HG03280 (cell line): ENCODE data around the gene IL17D.
"Not testable (repeated sequence)": the region's sequence is repeated elsewhere in the genome, so short reads cannot be mapped to it uniquely, and the experiment has no call there.

Source experiments
- ATAC-seq: cut with Tn5 transposase; IDR thresholded peaks from one replicate; pipeline ENCODE4 v1.9.1; 2021; ENCODE audit warnings: mild to moderate bottlenecking, moderate library complexity; ENCODE audit not compliant: unreplicated experiment

The IL17D gene

DNA sequence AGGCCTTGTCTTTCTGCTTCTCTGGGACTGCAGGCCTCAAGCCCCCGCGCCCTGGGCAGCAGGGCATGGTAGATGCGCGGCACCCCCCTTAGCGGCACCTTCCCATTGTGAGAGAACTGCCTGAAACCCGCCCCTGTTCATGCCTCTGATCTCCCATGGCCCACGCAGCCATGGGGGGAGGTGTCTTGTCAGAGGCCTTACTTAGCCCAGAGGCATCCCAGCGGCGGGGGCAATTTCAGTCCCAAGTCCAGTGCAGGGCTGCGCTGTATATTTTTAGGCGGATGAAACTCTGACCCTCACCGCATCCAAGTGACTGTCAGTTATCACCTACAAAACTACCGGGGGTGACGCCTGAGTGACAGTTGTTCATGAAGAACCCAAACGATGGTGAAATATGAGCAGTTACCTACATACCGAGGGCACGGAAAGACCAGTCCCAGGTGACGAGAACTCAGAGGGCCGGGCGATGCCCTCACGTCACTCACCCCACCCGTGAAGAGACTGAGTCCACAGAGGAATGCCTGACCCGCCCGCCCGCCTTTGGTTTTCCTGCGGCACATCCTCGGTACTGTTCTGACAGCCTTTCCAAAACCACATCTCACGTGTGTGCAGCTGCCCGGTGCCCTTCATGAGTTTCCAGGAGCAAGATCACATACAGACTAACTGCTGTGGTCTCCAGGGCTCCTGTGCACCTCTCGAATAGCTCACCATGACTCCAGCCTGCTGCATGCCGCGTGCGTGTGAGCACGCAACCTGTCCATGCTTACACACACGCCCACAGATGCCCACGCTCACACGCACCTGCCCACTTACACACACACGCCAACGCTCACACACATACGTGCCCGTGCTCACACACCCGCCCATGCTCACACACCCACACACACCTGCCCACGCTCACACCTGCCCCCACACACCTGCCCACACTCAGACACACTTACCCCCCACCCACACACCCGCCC, 14.4 kb downstream of the IL17D start:
- ATAC-seq, result no peak

DNA sequence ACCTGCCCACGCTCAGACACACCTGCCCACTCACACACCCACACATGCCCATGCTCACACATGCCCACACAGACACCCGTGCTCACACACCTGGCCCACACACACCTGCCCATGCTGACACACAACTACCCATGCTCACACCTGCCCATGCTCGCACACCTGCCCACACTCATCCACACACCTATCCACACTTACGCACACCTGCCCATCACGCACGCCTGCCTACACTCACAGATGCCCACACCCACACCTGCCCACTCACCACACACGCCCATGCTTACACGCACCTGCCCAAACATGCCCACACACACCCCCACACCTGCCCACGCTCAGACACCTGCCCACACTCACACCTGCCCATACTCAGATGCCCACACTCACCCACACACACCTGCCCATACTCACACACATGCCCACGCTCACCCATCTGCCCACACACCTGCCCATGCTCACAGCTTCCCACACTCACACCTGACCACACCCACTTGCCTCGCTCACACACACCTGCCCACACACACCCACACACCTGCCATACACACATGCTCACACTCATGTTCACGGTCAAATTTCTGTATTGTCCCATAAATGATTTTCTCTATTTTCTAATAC, 15.6 kb downstream of the IL17D start:
- no peak for ATAC-seq

DNA sequence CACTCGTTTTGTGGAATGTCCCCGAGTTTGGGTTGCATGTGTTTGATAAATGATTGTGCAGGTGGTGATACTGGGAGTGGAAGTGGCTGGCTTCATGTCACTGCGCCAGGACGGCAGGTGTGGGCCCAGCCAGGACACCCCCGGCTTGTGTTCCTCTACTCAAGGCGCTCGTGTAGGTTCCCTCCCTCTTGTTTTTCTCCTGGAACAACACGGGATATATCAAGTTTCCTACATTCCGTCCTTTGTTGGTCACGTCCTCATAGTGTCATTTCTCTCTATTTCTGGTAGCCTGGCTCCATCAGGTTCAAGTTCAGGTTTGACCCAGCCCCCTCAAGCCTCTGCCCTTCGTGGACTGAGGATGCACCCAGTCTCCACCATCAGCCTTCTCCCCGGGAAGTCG, 16.3 kb downstream of the IL17D start:
- no peak for ATAC-seq

DNA sequence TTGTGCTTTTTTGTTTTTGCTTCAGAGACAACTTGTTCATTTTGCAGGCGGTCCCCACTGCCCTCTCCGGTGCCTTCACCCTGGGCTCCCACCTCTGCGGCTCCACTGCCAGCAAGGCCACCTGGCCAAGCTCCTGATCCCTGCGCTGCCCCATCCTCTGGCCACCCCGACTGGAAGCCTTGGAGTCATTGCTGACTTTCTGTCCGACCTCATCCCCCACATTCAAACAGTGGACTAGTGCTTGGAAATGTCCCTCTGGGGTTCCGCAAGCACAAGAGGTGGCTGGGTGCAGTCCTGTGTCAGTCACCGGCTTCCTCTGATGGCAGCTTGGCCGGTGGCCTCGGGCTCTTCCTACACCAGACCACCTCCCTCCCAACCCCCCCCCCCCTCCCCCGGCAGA, 17.0 kb downstream of the IL17D start:
- no peak for ATAC-seq

DNA sequence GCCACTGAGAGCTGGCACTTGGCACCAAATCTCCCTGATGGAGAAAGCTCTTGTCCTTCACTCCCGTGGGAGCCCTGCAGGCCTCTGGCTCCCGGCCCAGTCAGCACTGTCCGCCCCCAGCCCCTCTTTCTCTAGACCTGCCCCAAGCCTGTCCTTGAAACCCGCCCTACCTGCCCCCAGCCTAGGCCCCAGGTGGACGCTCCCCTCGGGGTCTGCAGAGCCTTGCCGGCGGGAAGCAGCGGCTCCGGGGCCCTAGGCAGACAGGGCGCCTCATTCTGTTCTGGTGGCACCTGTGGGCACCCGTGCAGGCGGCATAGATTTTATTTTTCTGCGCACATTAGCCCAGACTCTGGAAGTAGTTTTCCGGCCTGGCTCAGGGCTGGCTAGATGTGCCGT, 17.6 kb downstream of the IL17D start:
- no peak for ATAC-seq

DNA sequence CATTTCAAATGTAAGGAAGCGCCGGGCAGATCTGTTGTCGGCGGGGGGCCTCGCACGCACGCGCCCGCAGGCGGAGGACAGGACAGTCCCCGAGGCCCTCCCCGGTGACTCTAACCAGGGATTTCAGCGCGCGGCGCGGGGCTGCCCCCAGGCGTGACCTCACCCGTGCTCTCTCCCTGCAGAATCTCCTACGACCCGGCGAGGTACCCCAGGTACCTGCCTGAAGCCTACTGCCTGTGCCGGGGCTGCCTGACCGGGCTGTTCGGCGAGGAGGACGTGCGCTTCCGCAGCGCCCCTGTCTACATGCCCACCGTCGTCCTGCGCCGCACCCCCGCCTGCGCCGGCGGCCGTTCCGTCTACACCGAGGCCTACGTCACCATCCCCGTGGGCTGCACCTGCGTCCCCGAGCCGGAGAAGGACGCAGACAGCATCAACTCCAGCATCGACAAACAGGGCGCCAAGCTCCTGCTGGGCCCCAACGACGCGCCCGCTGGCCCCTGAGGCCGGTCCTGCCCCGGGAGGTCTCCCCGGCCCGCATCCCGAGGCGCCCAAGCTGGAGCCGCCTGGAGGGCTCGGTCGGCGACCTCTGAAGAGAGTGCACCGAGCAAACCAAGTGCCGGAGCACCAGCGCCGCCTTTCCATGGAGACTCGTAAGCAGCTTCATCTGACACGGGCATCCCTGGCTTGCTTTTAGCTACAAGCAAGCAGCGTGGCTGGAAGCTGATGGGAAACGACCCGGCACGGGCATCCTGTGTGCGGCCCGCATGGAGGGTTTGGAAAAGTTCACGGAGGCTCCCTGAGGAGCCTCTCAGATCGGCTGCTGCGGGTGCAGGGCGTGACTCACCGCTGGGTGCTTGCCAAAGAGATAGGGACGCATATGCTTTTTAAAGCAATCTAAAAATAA, 18.2 kb downstream of the IL17D start:
- no peak for ATAC-seq

DNA sequence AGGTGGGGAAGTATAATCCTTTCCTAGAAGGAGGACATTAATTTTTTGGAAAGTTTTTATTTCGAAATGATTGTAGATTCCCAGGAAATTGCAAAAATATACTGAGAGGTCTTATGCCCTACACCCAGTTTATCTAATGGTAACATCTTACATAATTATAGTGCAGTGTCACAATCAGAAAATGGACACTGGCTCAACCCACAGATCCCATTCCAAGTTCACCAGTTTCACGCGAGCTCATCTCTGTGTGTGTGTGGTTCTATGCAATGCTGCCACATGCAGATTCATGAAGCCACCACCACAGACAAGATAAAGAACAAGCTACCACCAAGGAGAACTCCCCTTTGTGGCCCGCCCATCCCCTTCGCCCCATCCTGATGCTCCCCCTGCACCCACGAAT, 24.4 kb downstream of the IL17D start:
- ATAC-seq, result no peak

DNA sequence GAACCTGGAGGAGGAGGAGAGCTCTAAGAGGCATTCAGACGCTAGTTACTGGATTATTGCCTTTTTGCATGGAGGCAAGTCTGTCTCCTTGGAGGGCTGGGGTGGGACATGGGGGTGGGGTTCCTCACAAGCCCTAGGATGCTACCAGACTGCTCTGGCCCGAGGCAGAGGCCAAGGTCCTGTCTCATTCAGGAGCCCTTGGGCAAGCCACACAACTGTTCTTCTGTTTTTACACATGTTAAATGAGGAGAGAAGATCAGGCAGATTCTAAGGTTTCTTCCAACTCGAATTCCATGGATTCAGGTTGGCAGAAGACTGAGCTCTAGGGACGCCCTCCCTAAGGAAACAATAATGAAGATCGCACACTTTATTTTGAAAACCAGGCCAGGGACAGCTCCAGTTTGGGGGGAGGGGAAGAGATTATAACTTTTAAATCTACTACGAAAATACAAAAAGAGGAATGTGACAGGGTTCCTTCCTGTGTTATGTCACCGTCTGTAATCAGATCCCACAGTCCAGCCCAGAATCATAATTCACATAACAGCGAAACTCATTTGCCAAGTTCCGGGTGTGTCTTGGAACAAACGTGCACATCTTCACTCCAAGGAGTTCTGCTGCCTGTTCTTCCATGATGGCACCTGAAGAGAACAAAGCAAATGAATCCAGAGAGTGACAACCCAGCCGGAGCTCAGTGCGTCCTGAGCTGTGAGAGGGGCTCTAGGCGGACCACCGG, 25.2 kb downstream of the IL17D start:
- ATAC-seq, result no peak

DNA sequence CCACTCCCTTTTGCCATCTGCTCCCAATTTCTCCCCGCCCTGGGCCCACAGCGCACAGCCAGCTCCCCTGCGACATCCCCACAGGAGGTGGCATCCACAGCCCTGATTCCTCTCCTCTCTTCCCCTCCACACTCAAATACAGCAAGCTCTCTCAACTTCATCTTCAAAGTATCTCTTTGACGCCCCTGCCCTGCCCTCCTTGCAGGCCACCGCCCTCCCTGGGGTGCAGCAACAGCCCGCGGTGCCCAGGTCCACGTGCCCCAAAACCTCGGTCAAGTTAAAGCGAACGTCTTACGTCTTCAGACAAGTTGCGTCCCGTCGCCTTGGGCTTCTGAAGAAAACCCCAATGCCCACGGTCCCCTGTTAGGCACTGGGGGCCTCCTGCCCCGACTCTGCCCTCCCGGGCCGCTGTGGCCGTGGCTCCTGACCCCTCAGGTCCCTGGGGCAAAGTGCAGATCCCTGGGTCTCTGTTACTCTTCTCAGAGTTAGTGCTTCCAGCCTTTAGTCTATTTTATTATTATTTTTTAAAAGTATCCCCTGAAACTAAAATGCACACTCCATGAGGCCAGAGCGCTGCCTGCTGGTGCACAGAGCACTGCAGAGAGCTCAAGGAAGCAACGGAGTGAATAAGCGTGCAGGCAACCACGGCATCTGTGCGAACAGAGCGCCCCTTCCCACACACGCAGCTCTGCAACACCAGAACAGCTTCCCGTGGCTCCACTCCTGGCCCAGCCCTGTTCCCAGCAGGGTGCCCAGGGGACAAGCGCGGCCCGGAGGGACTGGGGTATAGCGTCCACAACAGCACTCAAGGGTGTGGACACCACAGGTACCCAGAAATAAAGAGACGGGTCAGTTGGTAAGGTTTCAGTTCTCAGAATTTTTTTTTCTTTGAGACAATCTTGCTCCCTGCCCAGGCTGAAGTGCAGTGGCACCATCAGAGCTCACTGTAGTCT, 26.4 kb downstream of the IL17D start:
- no peak for ATAC-seq

DNA sequence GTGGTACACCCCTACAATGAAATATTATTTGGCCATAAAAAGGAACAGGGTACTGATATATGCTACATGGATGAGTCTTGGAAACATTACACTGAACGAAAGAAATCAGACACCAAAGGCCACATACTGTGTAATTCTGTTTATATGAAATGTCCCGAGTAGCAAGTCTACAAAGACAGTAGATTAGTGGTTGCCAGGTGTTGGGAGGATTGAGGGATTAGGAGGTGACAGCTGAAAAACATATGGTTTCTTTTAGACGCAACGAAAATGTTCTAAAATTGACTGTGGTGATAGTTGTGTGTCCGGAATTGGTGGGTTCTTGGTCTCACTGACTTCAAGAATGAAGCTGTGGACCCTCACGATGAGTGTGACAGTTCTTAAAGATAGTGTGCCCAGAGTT, 35.1 kb downstream of the IL17D start:
- ATAC-seq, result no peak

DNA sequence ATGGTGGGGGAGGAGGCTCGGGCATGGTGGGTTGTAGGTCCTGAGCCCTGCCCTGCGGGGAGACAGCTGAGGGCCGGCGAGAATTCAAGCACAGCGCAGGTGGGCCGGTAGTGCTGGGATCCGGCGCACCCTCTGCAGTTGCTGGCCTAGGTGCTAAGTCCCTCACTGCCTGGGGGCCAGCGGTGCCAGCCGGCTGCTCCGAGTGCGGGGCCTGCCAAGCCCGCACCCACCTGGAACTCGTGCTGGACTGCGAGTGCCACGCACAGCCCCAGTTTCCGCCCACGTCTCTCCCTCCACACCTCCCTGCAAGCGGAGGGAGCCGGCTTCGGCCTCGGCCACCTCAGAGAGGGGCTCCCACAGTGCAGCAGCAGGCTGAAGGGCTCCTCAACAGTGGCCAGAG, 36.5 kb downstream of the IL17D start:
- ATAC-seq, result no peak

DNA sequence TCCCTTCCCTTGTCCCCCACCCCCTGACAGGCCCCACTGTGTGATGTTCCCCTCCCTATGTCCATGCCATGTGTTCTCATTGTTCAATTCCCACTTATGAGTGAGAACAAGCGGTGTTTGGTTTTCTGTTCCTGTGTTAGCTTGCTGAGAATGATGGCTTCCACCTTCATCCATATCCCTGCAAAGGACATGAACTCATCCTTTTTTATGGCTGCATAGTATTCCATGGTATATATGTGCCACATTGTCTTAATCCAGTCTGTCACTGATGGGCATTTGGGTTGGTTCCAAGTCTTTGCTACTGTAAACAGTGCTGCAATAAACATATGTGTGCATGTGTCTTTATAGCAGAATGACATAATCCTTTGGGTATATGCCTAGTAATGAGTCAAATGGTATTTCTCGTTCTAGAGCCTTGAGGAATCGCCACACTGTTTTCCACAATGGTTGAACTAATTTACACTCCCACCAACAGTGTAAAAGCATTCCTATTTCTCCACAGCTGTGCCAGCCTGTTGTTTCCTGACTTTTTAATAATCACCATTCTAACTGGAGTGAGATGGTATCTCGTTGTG, 40.4 kb downstream of the IL17D start:
- ATAC-seq, result not testable (repeated sequence)

DNA sequence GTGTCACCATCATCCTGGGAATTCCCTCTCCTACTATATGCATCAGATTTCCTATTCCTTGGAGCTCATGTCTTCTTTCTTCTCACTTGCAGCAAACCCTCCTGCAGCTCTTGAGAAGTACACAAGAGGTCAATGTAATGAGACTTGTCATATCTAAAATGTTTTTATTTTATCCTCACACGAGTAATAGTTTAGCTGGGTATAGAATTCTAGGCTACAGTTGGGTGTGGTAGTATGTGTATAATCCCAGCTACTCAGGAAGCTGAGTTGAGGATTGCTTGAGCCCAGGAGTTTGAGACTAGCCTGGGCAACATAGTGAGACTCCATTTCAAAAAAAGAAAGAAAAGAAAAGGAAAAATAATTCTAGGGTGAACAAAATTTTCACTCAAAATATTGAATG, 45.9 kb downstream of the IL17D start:
- no peak for ATAC-seq

DNA sequence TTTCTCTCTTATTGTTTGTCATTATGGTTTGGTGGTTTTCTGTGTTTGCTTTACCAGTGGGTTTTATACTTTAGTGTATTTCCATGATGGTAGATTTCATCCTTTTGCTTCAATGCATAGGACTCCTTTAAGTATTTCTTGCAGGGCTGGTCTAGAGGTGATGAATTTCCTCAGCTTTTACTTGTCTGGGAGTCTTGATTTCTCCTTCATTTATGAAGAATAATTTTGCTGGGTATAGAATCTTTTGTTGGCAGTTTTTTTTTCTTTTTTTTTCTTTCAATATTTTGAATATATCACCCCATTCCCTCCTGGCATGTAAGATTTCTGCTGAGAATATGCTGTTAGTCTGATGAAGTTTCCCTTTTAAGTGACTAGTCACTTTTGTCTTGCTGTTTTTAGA, 50.5 kb downstream of the IL17D start:
- no peak for ATAC-seq

DNA sequence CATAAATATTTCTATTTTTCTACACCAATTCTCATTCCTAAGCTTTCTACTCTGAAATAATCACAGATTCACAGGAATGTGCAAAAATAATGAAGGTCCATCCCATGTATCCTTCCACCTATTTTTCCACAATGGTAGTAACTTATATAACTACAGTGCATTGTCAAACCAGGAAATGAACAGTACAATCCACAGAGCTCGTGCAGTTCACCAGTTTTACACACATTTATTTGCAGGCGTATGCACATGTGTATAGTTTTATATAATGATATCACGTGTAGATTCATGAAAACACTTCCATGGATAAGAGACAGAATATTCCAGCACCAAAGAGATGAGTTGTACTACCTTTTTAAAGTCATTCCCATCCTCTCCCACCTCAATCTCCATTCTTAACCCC, 57.4 kb downstream of the IL17D start:
- no peak for ATAC-seq

DNA sequence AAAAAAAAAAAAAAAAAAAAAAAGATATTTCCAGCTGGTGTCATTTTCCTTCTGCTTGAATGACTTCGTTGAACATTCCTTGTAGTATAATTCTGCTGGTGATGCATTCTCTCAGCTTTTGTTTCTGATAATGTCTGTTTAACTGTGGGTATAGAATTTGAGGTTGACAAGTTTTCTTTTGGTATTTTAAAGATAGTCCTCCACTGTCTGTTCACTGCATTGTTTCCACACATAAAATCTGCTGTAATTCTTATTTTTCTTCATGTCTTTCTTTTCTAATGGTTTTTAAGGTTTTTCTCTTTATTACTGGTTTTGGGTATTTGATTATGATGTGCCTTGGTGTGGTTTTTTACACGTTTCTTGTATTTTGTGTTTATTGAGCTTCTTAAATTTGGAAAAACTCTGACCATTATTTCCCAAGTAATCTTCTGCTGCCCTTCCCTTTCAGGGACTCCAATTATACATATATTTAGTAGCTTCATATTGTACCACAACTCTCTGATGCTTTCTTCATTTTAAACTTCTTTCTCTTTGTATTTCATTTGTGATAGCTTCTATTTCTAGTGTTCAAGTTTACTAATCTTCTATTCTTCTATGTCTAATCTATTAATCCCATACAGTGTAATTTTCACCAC, 63.9 kb downstream of the IL17D start:
- no peak for ATAC-seq

DNA sequence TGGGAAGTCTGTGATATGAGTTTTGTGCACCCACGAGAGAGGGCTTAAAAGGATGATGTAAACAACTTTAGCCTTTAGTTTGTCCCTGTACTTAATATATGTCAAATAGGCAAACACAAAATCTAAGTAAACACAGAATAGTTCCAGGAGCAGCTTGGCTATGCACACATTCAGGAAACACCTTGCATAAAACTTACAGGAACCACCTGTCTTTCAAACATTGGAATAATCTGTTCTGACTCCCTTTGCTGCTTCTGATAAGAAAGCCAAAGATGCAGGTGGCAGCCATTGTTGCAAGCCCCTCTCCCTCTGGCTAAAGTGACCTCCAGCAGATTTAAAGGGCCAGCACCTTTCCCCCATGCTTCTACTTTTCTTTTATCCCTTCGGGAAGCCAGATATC, 65.6 kb downstream of the IL17D start:
- no peak for ATAC-seq

DNA sequence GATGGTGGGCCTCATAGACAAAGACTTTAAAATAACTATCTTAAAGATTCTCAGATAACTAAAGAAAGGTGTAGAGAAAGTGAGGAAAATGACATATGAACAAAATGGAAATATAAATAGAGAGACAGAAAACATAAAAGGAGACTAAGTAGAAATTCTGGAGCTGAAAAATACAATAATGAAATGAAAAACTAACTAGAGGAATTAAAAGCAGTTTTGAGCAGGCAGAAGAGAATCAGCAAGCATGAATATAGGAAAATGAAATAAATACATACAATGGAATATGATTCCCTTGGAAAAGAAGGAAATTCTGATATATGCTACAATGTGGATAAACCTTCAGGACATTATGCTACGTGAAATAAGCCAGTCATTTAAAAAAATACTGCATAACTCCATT, 66.3 kb downstream of the IL17D start:
- no peak for ATAC-seq
